ENCODE data around the gene SLC25A48.

SLC25A48 gene

DNA sequence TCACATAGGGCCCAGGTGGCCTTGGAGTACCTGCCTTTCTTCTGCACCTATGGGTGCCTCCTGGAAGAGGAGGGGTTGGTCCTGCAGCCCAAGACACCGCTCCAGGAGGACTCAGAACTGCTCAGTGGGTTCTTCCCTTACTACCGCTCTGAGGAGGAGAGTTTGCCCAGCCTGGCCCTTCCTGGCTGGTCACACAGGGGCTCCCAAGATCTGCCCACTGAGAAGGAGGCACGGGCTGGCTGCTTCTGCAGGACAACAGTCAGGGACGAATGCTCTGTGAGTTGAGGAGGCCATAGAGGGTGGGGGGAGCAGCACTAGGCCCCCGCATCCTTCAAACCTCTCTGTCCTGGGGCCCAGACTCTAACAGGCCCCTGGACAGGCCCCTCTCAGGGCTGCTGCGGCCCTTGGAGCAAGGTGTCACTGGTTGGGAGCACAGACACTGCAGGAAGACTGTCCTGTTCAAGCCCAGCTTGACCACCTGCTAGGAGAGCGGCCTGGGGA, 9.9 kb upstream of the SLC25A48 start:
- ChIA-PET CTCF (interaction anchor here (0.6 to 1.0 kb wide), 2 partner anchors 358 to 1751 kb away, joined by 3 to 4 read pairs; no protein-coding TSS in a partner anchor), POLR2A (ENCODE audit: low non-redundant PET) (no interaction called here)
- H3K27ac ChIP-seq: no peak overlapping the region
- TF ChIP-seq, protein P1, sequence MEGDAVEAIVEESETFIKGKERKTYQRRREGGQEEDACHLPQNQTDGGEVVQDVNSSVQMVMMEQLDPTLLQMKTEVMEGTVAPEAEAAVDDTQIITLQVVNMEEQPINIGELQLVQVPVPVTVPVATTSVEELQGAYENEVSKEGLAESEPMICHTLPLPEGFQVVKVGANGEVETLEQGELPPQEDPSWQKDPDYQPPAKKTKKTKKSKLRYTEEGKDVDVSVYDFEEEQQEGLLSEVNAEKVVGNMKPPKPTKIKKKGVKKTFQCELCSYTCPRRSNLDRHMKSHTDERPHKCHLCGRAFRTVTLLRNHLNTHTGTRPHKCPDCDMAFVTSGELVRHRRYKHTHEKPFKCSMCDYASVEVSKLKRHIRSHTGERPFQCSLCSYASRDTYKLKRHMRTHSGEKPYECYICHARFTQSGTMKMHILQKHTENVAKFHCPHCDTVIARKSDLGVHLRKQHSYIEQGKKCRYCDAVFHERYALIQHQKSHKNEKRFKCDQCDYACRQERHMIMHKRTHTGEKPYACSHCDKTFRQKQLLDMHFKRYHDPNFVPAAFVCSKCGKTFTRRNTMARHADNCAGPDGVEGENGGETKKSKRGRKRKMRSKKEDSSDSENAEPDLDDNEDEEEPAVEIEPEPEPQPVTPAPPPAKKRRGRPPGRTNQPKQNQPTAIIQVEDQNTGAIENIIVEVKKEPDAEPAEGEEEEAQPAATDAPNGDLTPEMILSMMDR (conservative IDR thresholded peaks at IDR 0.05; ENCODE audit: low read depth): no peak
- no peak for DNase-seq (ENCODE audit: low spot score)

GRCh38 chr5:135825373-135826220, 8.9 kb upstream of the SLC25A48 start:
- TF ChIP-seq, protein P1 (conservative IDR thresholded peaks at IDR 0.05; ENCODE audit: low read depth): no peak
- H3K27ac ChIP-seq: no peak overlapping the region
- DNase-seq (ENCODE audit: low spot score): no peak
- ChIA-PET CTCF (interaction anchor here (1.1 to 1.3 kb wide), 2 partner anchors 264 to 272 kb away, joined by 3 to 5 read pairs; no protein-coding TSS in a partner anchor), POLR2A (ENCODE audit: low non-redundant PET) (no interaction called here)

- ChIA-PET CTCF (interaction anchor here (1.1 to 1.3 kb wide), 2 partner anchors 265 to 273 kb away, joined by 3 to 5 read pairs; no protein-coding TSS in a partner anchor), POLR2A (ENCODE audit: low non-redundant PET) (no interaction called here)
- DNase-seq (ENCODE audit: low spot score): no peak
- TF ChIP-seq, protein P1 (conservative IDR thresholded peaks at IDR 0.05; ENCODE audit: low read depth): no peak
- H3K27ac ChIP-seq: no peak overlapping the region
Measured at GRCh38 chr5:135826221-135826525, 8.3 kb upstream of the SLC25A48 start.

DNA sequence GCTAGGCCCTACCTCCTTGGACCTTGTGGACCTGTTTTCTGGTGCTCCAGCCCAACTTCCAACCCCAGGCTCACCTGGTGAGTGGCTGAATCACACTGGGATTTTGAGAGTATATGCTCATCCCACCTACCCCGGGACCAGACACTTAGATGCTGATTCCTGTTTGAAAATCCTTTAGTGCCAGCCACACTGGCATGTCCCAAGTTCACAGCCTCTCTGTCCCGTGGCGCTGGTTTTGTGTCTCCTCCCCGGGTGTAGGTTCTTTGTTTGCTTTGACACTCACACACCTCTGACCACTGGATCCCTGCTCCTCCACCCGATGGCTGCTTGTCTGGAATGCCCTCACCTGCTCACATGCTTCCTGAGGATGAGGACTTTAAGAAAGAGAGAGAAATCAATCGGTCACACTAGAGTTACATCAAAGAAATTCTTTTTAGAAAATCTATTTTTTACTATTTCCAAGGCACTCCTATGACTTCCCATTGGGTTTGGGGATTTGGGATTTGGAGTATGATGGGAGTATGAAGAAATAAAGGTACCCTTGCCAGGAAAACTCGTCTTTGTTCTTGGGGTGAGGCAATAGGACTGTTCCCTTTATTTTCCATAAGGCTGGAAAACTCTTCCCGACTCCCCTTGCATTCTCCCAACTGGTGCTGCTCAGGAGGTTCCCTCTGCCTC, 7.3 kb upstream of the SLC25A48 start:
- ChIA-PET CTCF (interaction anchor here (0.6 to 1.1 kb wide), 3 partner anchors 165 to 266 kb away, joined by 3 to 4 read pairs (median 3); no protein-coding TSS in a partner anchor), POLR2A (ENCODE audit: low non-redundant PET) (no interaction called here)
- H3K27ac ChIP-seq: no peak overlapping the region
- no peak for DNase-seq (ENCODE audit: low spot score)
- TF ChIP-seq, protein P1 (conservative IDR thresholded peaks at IDR 0.05; ENCODE audit: low read depth): no peak

GRCh38 chr5:135827965-135828781, 6.3 kb upstream of the SLC25A48 start:
- TF ChIP-seq, protein P1 (conservative IDR thresholded peaks at IDR 0.05; ENCODE audit: low read depth): no peak
- ChIA-PET POLR2A (ENCODE audit: low non-redundant PET) (no interaction called here), CTCF (interaction anchor here (0.7 to 1.5 kb wide), 8 partner anchors 257 to 280 kb away, joined by 3 to 11 read pairs (median 4); no protein-coding TSS in a partner anchor)
- H3K27ac ChIP-seq: no peak overlapping the region
- DNase-seq (ENCODE audit: low spot score): no peak

GRCh38 chr5:135828782-135829127, 5.7 kb upstream of the SLC25A48 start:
- TF ChIP-seq, protein P1 (conservative IDR thresholded peaks at IDR 0.05; ENCODE audit: low read depth): no peak
- POLR2A ChIA-PET (ENCODE audit: low non-redundant PET): no interaction called here
- no peak overlapping the region for H3K27ac ChIP-seq
- no peak for DNase-seq (ENCODE audit: low spot score)
- CTCF ChIA-PET: interaction anchor here (0.7 to 1.9 kb wide), 9 partner anchors 10 to 280 kb away, joined by 3 to 11 read pairs (median 3); no protein-coding TSS in a partner anchor
